ENCODE data around the gene SERGEF. TPM values are rescaled to one million over a fixed set of nuclear protein-coding genes. Genes with fewer than 3 reads are reported as not detected.

The SERGEF gene
- total RNA-seq, 3 donors from 2014 or later, result 23.6 to 45.0 (median 23.8) TPM

- Histone ChIP-seq H3K9me3 (no peaks in the 10 kb centered on the region), H3K4me1 (ENCODE audit: low read depth) (no peaks in the 10 kb centered on the region), H3K4me3 (no peak overlapping the region), H3K36me3 (ENCODE audit: low read depth) (no peaks in the 10 kb centered on the region)
- no peak for ATAC-seq
- intact Hi-C loops (cut with DNase I, micrococcal nuclease), result no loop called here
- no peak for TF ChIP-seq CTCF (IDR thresholded peaks at IDR 0.05)
- no peak for DNase-seq
These were observed 225.9 kb downstream of the SERGEF start for GRCh38 chr11:17786824-17787525.

- H3K4me1 ChIP-seq (ENCODE audit: low read depth), result no peaks in the 10 kb centered on the region
- no peaks in the 10 kb centered on the region for H3K9me3 ChIP-seq
- DNase-seq (no peak), ATAC-seq (no peak)
- H3K36me3 ChIP-seq (ENCODE audit: low read depth), result no peaks in the 10 kb centered on the region
- TF ChIP-seq CTCF (IDR thresholded peaks at IDR 0.05), result no peak
- intact Hi-C loops (cut with DNase I, micrococcal nuclease), result no loop called here
- H3K4me3 ChIP-seq, result no peak overlapping the region
These were observed 229.0 kb downstream of the SERGEF start for GRCh38 chr11:17783878-17784277.

GRCh38 chr11:17782603-17783337 is 230.1 kb downstream of the SERGEF start:
- Histone ChIP-seq H3K36me3 (ENCODE audit: low read depth) (no peaks in the 10 kb centered on the region), H3K9me3 (no peaks in the 10 kb centered on the region), H3K4me1 (ENCODE audit: low read depth) (no peaks in the 10 kb centered on the region), H3K4me3 (no peak overlapping the region)
- ATAC-seq, result no peak
- no peak for TF ChIP-seq CTCF (IDR thresholded peaks at IDR 0.05)
- DNase-seq, result no peak
- intact Hi-C loops (cut with DNase I, micrococcal nuclease), result no loop called here

- Histone ChIP-seq H3K4me1 (ENCODE audit: low read depth) (no peaks in the 10 kb centered on the region), H3K9me3 (no peaks in the 10 kb centered on the region), H3K4me3 (no peak overlapping the region), H3K36me3 (ENCODE audit: low read depth) (no peaks in the 10 kb centered on the region)
- no peak for TF ChIP-seq CTCF (IDR thresholded peaks at IDR 0.05)
- ATAC-seq (no peak), DNase-seq (no peak)
- intact Hi-C loops (cut with DNase I, micrococcal nuclease), result no loop called here
These were observed 230.7 kb downstream of the SERGEF start for GRCh38 chr11:17782145-17782544.

- H3K9me3 ChIP-seq, result no peaks in the 10 kb centered on the region
- intact Hi-C loops (cut with DNase I, micrococcal nuclease), result no loop called here
- ATAC-seq (no peak), DNase-seq (no peak)
- no peak overlapping the region for H3K4me3 ChIP-seq
- no peaks in the 10 kb centered on the region for H3K36me3 ChIP-seq (ENCODE audit: low read depth)
- no peaks in the 10 kb centered on the region for H3K4me1 ChIP-seq (ENCODE audit: low read depth)
- TF ChIP-seq CTCF (IDR thresholded peaks at IDR 0.05), result no peak
These were observed 231.2 kb downstream of the SERGEF start for GRCh38 chr11:17781626-17782025.
